Esophagus (tissue), 2 donors: ENCODE data around the gene IL1RAPL1. TPM values are rescaled to one million over a fixed set of nuclear protein-coding genes. Genes with fewer than 3 reads are reported as not detected.

ENCODE experiments used
- H3K27ac ChIP-seq, 2 donors: one replicate each; pipeline ENCODE4 v1.5.1; 2013; ENCODE audit warnings: low read depth in 2 of 2, mild to moderate bottlenecking in 2 of 2, inconsistent platforms in 1 of 2, low read length in 1 of 2, moderate library complexity in 1 of 2
- H3K27me3 ChIP-seq, 2 donors: one replicate each; pipeline ENCODE4 v1.6.1; 2013; ENCODE audit warnings: low read length in 2 of 2, control low read depth in 1 of 2, mild to moderate bottlenecking in 1 of 2; ENCODE audit not compliant: insufficient read depth in 2 of 2, control insufficient read depth in 1 of 2
- H3K36me3 ChIP-seq, 2 donors: one replicate each; pipeline ENCODE4 v1.6.1; 2013; ENCODE audit warnings: low read length in 1 of 2; ENCODE audit not compliant: control insufficient read depth in 2 of 2, insufficient read depth in 2 of 2
- H3K4me1 ChIP-seq, 2 donors: one replicate each; pipeline ENCODE4 v1.6.1; 2013; ENCODE audit warnings: low read length in 1 of 2; ENCODE audit not compliant: control insufficient read depth in 2 of 2, insufficient read depth in 2 of 2
- H3K4me3 ChIP-seq, 2 donors: one replicate each; pipeline ENCODE4 v1.5.1; 2013; ENCODE audit warnings: low read length in 2 of 2, mild to moderate bottlenecking in 2 of 2, low read depth in 1 of 2, moderate library complexity in 1 of 2
- H3K9me3 ChIP-seq, 2 donors: one replicate each; pipeline ENCODE4 v1.6.1; 2013; ENCODE audit warnings: mild to moderate bottlenecking in 2 of 2, low read depth in 1 of 2, low read length in 1 of 2, moderate library complexity in 1 of 2; ENCODE audit not compliant: control insufficient read depth in 2 of 2, insufficient read depth in 1 of 2
- WGBS, 2 donors: extraction: QIAGEN DNeasy Blood & Tissue Kit; methylation state at CpG; one replicate each; pipeline ENCODE4 v1.1.7; 2013; 5-methylcytosine and 5-hydroxymethylcytosine counted together
- polyA plus RNA-seq, 2 donors: library from polyadenylated mRNA; stranded (reverse); fragments of 200-250 nt; gene quantifications; one replicate each; pipeline ENCODE4 v1.2.3, GENCODE V29; 2013
- donor health status: healthy with polysubstance abuse.
- donor health status: Bipolar disorder and iron deficiency.

The IL1RAPL1 gene
- polyA plus RNA-seq, 2 donors: 0.02 to 0.04 TPM

GRCh38 chrX:28960063-28960462 is 372.8 kb downstream of the IL1RAPL1 start:
- H3K4me3 ChIP-seq: no peak overlapping the region
- no peak overlapping the region for H3K27ac ChIP-seq
- no peaks in the 10 kb centered on the region for H3K27me3 ChIP-seq
- no peaks in the 10 kb centered on the region for H3K36me3 ChIP-seq
- H3K9me3 ChIP-seq: no peaks in the 10 kb centered on the region
- WGBS, 2 donors: 59 to 78% methylated on average over 4 of the region's 4 CpGs
- H3K4me1 ChIP-seq: no peaks in the 10 kb centered on the region

- 33 to 38% methylated on average over 3 of the region's 3 CpGs for WGBS, 2 donors
- Histone ChIP-seq H3K27me3 (no peaks in the 10 kb centered on the region), H3K36me3 (no peaks in the 10 kb centered on the region), H3K27ac (no peak overlapping the region), H3K4me1 (no peaks in the 10 kb centered on the region), H3K9me3 (no peaks in the 10 kb centered on the region), H3K4me3 (no peak overlapping the region)
Observed at GRCh38 chrX:28966331-28966730, 379.1 kb downstream of the IL1RAPL1 start.

GRCh38 chrX:28969126-28969525 is 381.9 kb downstream of the IL1RAPL1 start:
- H3K9me3 ChIP-seq: no peaks in the 10 kb centered on the region
- H3K36me3 ChIP-seq: no peaks in the 10 kb centered on the region
- no peaks in the 10 kb centered on the region for H3K27me3 ChIP-seq
- no peak overlapping the region for H3K27ac ChIP-seq
- no peaks in the 10 kb centered on the region for H3K4me1 ChIP-seq
- no peak overlapping the region for H3K4me3 ChIP-seq

- H3K4me1 ChIP-seq: no peaks in the 10 kb centered on the region
- 51 to 64% methylated on average over 1 of the region's 1 CpG for WGBS, 2 donors
Observed at GRCh38 chrX:28979877-28980276, 392.6 kb downstream of the IL1RAPL1 start.

GRCh38 chrX:28981952-28982351 is 394.7 kb downstream of the IL1RAPL1 start:
- Histone ChIP-seq H3K36me3 (no peaks in the 10 kb centered on the region), H3K9me3 (no peaks in the 10 kb centered on the region), H3K27me3 (no peaks in the 10 kb centered on the region), H3K4me3 (no peak overlapping the region), H3K4me1 (no peaks in the 10 kb centered on the region), H3K27ac (no peak overlapping the region)

More at GRCh38 chrX:28979877-28980276, 392.6 kb downstream of the IL1RAPL1 start:
- Histone ChIP-seq H3K9me3 (no peaks in the 10 kb centered on the region), H3K36me3 (no peaks in the 10 kb centered on the region), H3K27ac (no peak overlapping the region), H3K4me3 (no peak overlapping the region), H3K27me3 (no peaks in the 10 kb centered on the region)

- 42 to 59% methylated on average over 2 of the region's 2 CpGs for WGBS, 2 donors
- Histone ChIP-seq H3K4me1 (no peaks in the 10 kb centered on the region), H3K27me3 (no peaks in the 10 kb centered on the region), H3K4me3 (no peak overlapping the region), H3K27ac (no peak overlapping the region), H3K9me3 (no peaks in the 10 kb centered on the region), H3K36me3 (no peaks in the 10 kb centered on the region)
Observed at GRCh38 chrX:28988246-28988645, 401.0 kb downstream of the IL1RAPL1 start.

GRCh38 chrX:28997706-28998463 is 410.6 kb downstream of the IL1RAPL1 start:
- no peaks in the 10 kb centered on the region for H3K36me3 ChIP-seq
- 29 to 59% methylated on average over 1 of the region's 1 CpG for WGBS, 2 donors
- no peaks in the 10 kb centered on the region for H3K27me3 ChIP-seq
- H3K4me1 ChIP-seq: no peaks in the 10 kb centered on the region
- no peaks in the 10 kb centered on the region for H3K9me3 ChIP-seq
- H3K27ac ChIP-seq: no peak overlapping the region
- H3K4me3 ChIP-seq: no peak overlapping the region

- Histone ChIP-seq H3K27ac (no peak overlapping the region), H3K36me3 (no peaks in the 10 kb centered on the region), H3K9me3 (no peaks in the 10 kb centered on the region), H3K4me1 (no peaks in the 10 kb centered on the region), H3K4me3 (no peak overlapping the region), H3K27me3 (no peaks in the 10 kb centered on the region)
- 30% methylated on average over 3 of the region's 3 CpGs for WGBS, 2 donors
Observed at GRCh38 chrX:28998609-28999135, 411.4 kb downstream of the IL1RAPL1 start.

- Histone ChIP-seq H3K4me1 (no peaks in the 10 kb centered on the region), H3K4me3 (no peak overlapping the region), H3K36me3 (no peaks in the 10 kb centered on the region)
Observed at GRCh38 chrX:29012867-29013266, 425.6 kb downstream of the IL1RAPL1 start.

GRCh38 chrX:29023207-29023606 is 436.0 kb downstream of the IL1RAPL1 start:
- Histone ChIP-seq H3K9me3 (no peaks in the 10 kb centered on the region), H3K27me3 (no peaks in the 10 kb centered on the region), H3K27ac (no peak overlapping the region), H3K4me1 (no peaks in the 10 kb centered on the region), H3K4me3 (no peak overlapping the region), H3K36me3 (no peaks in the 10 kb centered on the region)

More at GRCh38 chrX:29012867-29013266, 425.6 kb downstream of the IL1RAPL1 start:
- no peaks in the 10 kb centered on the region for H3K27me3 ChIP-seq
- no peak overlapping the region for H3K27ac ChIP-seq
- H3K9me3 ChIP-seq: no peaks in the 10 kb centered on the region
